ENCODE measurements around the gene GRIP2.
A peak's percentile ranks its signal among the peaks of the same experiment; 100 is the strongest.

Gene GRIP2

GRCh38 chr3:14561051-14561960 lies 21.2 kb upstream of the GRIP2 start:
- DNase-seq, result no peak

DNA sequence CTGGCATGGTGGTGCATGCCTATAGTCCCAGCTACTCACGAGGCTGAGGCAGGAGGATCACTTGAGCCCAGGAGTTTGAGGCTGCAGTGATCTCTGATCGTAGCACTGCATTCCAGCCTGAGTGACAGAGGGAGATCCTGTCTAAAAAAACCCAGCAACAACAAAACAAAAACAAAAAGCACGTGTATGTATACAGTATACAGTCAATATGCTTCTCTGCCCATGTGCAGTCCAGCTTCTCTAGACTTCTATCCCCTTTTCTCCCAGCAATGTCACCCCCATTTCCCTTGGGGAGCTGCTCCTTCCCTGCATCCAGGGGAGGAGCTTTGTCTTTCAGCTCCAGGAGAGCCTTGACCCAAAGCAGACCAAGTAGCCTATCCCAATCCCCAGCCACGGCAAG lies 20.0 kb upstream of the GRIP2 start:
- no peak for DNase-seq

DNA sequence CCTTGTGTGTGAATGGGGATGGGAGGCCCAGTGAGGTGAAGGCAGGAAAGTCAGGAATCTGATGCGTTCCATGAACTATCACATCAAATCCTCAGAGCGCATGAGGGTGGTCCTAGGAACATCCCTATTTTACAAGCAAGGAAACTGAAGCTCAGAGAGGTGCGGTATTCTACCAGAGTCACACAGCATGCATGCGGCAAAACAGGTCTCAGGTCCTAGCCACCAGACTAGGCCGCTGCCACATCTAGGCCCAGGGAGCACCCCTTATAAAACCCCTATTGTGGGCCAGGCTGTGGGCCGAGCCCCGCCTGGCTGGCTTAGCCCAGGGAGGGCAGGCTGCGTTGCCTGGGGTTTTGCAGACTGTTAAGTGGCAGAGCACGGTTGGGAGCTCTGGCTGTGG lies 17.9 kb upstream of the GRIP2 start:
- no peak for DNase-seq

DNA sequence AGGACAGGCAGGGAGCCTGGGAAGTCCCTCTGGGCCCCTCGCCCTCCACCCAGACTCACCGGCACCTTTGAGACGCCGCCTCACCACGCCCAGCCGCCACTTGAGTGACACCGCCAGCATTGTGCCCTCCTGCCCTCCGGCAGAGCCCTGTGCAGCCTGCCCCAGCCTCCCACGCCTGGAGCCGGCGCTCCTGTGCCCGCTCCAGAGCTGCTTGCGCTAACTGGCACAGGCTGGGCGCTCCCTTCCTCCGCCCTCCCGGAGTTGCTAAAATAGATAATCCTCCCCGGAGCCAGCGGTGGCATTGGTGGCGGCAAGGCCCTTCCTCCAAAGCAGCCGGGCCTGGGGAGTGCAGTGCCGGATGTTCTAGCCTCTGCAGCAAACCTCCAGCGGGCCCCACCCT lies 15.7 kb upstream of the GRIP2 start:
- peak in 1 of 56 donors; percentile 54 for DNase-seq

DNA sequence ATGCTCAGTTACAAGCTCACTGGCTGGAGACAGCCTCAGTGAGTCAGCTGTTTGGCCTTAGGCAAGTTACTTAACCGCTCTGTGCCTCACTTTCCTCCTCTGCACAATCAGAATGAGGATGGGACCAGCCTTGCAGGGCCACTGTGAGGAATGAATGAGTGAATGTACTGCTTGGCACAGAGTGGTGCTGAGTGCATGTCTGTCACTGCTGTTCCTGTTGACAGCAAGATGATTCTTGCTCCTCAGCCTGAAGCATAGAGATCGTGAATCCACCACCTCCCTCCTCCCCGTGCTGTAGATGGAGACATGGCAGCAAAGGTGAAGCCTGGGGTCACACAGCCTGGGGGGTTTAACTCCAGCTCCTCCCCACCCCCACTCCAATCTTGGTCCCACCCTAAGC lies 14.6 kb upstream of the GRIP2 start:
- DNase-seq, result no peak

GRCh38 chr3:14553871-14554270 lies 13.7 kb upstream of the GRIP2 start:
- no peak for DNase-seq

DNA sequence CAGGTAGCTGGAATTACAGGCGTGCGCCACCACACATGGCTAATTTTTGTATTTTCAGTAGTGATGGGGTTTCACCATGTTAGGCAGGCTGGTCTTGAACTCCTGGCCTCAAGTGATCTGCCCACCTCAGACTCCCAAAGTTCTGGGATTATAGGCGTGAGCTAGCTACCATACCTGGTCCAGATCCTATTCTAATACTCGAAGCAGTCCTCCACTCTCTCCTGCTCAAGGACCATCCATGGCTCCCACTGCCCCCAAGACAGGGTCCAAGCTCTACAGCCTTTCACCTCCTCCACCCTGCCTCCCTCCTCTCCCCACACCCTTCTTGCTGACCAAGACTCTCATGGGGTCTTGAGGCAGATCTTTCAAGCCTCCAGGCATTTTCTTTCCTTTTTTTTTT lies 12.6 kb upstream of the GRIP2 start:
- no peak for DNase-seq

DNA sequence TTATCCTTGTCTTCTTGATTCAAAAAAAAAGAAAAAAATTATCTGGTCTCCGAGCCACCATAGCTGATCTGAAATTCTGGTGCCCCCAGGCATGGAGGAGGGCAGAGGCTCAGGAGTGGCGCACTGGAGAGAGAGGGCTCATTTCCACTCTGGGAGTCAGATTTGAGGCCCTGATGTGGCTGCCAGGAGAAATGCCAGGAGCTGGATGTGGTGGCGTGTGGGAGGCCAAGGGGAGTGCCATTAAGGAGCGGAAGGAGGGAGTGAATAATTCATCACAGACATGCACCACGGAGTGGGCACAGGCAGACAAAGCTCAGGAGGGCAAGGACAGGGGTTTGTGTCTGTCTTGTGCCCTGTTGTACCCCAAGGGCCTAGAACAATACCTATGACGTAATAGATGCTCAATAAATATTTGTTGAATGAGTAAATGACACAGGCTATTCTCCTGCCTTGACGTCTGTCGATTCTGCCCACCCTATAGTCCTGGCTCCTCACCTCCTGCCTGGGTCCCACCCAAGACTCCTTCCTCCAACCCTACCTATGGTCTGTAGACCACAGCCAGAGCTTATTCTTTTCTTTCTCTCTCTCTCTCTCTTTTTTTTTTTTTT lies 12.0 kb upstream of the GRIP2 start:
- peak in 1 of 56 donors; percentile 13 for DNase-seq

DNA sequence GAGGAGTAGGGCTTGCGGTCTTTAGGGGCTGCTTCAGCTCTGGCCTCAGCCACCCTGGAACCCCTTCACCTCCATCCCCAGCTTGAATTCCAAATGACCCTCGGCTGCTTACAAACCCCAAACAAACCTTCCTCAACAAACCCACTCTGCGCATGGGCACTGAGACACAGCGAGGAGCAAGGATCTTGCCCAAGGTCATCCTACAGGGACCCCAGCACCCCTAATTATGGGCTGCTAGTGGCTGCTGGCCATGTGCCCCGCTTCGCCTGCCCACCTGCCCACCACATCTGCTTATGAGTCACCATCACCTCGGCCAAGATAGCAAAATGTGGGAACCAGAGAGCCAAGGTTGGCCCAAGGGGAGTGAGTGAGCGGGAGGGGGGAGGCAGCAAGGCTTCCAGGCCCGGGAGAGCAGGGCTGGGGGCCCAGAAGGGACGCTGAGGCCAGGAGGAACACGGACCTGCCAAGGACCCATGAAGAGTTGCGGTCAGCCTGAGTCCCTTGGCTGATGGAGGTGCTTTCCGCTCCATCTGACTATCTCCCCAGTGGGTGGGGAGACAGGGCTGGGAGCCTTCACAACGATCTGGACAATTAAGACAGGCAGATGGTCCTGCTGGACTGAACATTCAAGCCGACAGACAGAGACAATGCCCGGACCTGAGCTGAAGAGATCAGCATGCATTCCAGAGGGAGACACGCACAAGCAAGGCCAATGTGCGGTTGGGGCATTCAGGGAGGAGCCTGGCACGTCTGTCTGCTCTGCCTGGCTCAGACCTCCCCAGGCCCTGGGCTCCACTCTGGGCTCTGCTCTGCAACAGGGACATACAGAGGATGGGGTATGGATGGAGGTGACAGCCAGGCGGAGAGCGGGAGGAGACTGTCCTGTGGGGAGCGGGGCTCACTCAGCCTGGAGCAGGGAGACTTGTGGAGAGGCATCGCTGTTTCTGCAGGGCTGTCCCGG lies 10.8 kb upstream of the GRIP2 start:
- DNase-seq, result no peak

- no peak for DNase-seq
Measured at GRCh38 chr3:14550181-14550580, 10.0 kb upstream of the GRIP2 start.

GRCh38 chr3:14549256-14549919 lies 9.2 kb upstream of the GRIP2 start:
- no peak for DNase-seq

DNA sequence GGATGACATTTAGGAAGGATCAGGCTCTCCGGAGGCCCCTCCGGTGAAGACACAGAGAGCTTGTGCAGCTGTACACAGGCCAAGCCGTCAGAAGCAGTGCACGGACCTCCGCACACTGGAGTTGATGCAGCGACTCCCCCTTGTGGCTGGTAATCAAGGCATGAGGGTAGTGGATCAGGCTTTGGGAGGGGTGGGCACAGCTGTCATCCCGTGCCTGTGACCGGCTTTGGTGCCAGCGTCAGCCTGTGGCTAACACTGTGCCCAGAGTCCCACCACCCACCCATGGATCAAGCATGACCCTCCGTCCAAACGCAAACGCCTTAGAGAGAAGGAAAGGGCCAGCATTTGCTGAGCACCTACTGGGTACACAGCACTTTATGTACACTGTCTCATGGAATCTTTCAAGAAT lies 8.2 kb upstream of the GRIP2 start:
- DNase-seq, result peak in 29 of 56 donors; percentile 2 to 68 (median 25)

DNA sequence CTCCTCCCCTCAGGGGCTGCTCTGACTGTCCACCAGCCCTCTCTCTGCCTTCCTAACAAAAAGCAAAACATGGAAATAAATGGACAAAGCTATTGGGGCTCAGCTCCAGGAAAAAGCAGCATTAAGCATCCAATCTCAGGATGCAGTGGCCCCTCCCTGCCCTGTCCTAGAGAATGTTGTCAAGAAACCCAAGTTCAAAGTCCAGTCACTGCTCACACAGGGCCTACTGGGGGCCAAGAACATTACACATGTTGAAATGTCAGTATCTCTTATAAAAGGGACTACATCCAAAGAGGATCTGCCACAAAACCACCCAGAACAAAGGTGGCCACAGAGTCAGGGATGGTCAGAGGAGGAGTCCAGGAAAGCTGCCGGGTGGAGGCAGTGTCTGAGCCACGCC lies 7.6 kb upstream of the GRIP2 start:
- no peak for DNase-seq

DNA sequence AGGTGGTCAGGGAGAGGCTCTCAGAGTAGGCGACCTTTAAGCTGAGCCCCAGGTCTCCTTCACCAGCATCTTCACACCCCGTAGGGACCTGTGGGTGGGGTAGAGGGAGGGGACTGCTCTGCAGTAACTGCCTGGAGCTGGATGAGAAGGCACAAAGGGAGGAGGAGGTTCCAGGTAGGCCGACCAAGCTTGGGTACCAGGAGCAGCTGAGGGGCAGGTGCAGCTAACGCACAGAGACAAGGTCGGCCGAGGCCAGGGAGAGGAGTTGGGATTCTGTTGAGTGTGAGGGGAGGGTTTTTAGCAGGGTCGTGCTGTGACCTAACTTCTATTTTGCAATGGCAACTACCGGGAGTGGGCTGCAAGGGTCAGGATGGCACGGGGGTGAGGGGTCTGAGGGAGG lies 5.9 kb upstream of the GRIP2 start:
- DNase-seq, result no peak

DNA sequence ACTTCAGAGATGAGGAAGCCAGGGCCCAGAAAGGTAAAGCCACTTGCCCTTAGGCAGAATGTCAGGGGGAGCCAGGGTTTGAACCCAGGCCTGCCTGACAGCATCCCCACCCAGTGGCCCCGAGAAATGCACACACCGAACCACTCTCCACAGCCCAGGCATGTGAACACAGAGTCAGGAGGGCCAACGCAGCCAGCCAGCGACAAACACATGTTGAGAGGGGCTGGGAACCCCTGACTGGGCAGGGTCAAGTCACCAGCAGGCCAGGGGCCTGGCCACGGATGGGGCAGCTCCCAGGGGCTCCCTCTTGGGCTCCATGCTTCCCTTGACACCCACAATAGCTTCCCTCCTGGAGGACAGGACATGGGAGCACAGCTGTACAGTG lies 5.1 kb upstream of the GRIP2 start:
- no peak for DNase-seq

GRCh38 chr3:14544282-14545250 lies 4.4 kb upstream of the GRIP2 start:
- no peak for DNase-seq

GRCh38 chr3:14543446-14543845 lies 3.3 kb upstream of the GRIP2 start:
- DNase-seq, result no peak

- no peak for DNase-seq
Measured at GRCh38 chr3:14542656-14543055, 2.5 kb upstream of the GRIP2 start.

DNA sequence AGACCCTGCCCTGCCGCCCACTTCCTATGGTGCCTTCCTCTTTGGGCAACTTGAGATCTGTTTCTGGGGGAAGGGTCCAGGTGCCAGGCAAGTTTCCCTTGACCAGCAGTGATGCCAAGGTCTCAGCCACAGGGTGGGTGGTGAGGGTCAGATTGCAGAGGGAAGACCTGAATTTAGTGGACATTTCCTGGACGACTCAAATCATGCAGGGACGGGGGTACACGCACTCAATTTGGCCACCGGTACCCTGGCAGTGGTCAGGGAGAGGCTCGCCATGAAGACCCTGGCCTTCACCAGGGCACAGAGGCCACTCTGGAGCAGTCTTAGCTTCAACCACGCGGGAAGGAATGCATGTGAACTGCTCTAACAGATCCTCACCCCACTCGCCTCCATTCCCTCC lies 1.5 kb upstream of the GRIP2 start:
- DNase-seq, result no peak

DNA sequence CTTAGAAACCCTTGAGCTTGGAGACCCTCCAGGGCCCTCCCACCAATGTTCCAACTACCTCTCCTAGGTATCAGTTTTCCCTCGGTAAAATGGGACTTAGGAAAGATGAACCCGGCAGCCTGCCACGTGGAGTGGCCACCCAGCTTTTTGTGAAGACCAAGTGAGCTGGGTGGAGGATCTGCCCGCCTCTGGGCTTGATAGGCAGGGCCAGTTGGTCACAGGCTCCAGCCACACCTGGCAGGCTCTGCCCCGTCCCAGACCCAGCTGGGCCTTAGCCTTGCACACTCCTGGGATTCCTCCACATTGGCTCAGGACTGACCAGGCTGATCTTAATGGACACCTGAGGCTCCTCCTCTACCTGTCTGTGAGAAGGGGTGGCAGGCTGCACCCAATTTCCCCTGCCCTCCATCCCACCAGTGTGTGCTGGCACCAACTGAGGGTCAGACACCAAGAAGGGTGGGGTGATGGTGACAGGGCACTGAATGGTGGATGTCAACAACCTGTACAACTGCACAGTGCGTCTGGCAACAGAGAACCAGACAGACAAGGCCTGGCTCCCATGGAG lies 761 bp upstream of the GRIP2 start:
- no peak for DNase-seq
